Measurements from ENCODE around the gene CDC42BPB.

The CDC42BPB gene

GRCh38 chr14:103019236-103019635 lies 38.1 kb downstream of the CDC42BPB start:
- no peak for DNase-seq (ENCODE audit: low read depth)

GRCh38 chr14:103016594-103016993 lies 40.8 kb downstream of the CDC42BPB start:
- no peak for DNase-seq (ENCODE audit: low read depth)

- no peak for DNase-seq (ENCODE audit: low read depth)
Measured at GRCh38 chr14:103016071-103016470, 41.3 kb downstream of the CDC42BPB start.

- DNase-seq (ENCODE audit: low read depth) = no peak
Measured at GRCh38 chr14:103015426-103015825, 41.9 kb downstream of the CDC42BPB start.

GRCh38 chr14:103014466-103015228 lies 42.7 kb downstream of the CDC42BPB start:
- no peak for DNase-seq (ENCODE audit: low read depth)

GRCh38 chr14:103013028-103013427 lies 44.3 kb downstream of the CDC42BPB start:
- no peak for DNase-seq (ENCODE audit: low read depth)

- DNase-seq (ENCODE audit: low read depth) = no peak
Measured at GRCh38 chr14:103009559-103009958, 47.8 kb downstream of the CDC42BPB start.

- DNase-seq (ENCODE audit: low read depth) = no peak
Measured at GRCh38 chr14:103008768-103009357, 48.5 kb downstream of the CDC42BPB start.

GRCh38 chr14:103008126-103008525 lies 49.2 kb downstream of the CDC42BPB start:
- no peak for DNase-seq (ENCODE audit: low read depth)

GRCh38 chr14:103007555-103007954 lies 49.8 kb downstream of the CDC42BPB start:
- DNase-seq (ENCODE audit: low read depth) = no peak

- no peak for DNase-seq (ENCODE audit: low read depth)
Measured at GRCh38 chr14:103006991-103007520, 50.3 kb downstream of the CDC42BPB start.

GRCh38 chr14:103006106-103006505 lies 51.2 kb downstream of the CDC42BPB start:
- no peak for DNase-seq (ENCODE audit: low read depth)

GRCh38 chr14:103003850-103004249 lies 53.5 kb downstream of the CDC42BPB start:
- no peak for DNase-seq (ENCODE audit: low read depth)

- DNase-seq (ENCODE audit: low read depth) = no peak
Measured at GRCh38 chr14:103003351-103003615, 54.1 kb downstream of the CDC42BPB start.

- DNase-seq (ENCODE audit: low read depth) = no peak
Measured at GRCh38 chr14:103002578-103003350, 54.6 kb downstream of the CDC42BPB start.

GRCh38 chr14:103001651-103002396 lies 55.5 kb downstream of the CDC42BPB start:
- DNase-seq (ENCODE audit: low read depth) = no peak

GRCh38 chr14:103001226-103001625 lies 56.1 kb downstream of the CDC42BPB start:
- DNase-seq (ENCODE audit: low read depth) = no peak

- DNase-seq (ENCODE audit: low read depth) = no peak
Measured at GRCh38 chr14:103000291-103000921, 56.9 kb downstream of the CDC42BPB start.

GRCh38 chr14:102999227-102999895 lies 58.0 kb downstream of the CDC42BPB start:
- DNase-seq (ENCODE audit: low read depth) = no peak

GRCh38 chr14:102998393-102998792 lies 59.0 kb downstream of the CDC42BPB start:
- no peak for DNase-seq (ENCODE audit: low read depth)

- DNase-seq (ENCODE audit: low read depth) = no peak
Measured at GRCh38 chr14:102996941-102997340, 60.4 kb downstream of the CDC42BPB start.

All from HS-5 (cell line).